Sigmoid colon (tissue), 7 donors: ENCODE data around the gene ATRNL1. TPM values are rescaled to one million over a fixed set of nuclear protein-coding genes. Genes with fewer than 3 reads are reported as not detected.
"Not testable (repeated sequence)": the region's sequence is repeated elsewhere in the genome, so short reads cannot be mapped to it uniquely, and the experiment has no call there.

Experiments
- DNase-seq: peaks from one replicate; pipeline ENCODE4 v3.0.0-alpha.2; 2019
- H3K27ac ChIP-seq, 4 donors: fragments of 200-600 bp; sonication (generic); one replicate each; pipeline ENCODE4 v1.5.1; 2016 to 2019; ENCODE audit warnings: mild to moderate bottlenecking in 1 of 4
- H3K27me3 ChIP-seq, 3 donors: fragments of 200-600 bp; sonication (generic); one replicate each; pipeline ENCODE4 v1.5.1; 2019; ENCODE audit warnings: mild to moderate bottlenecking in 1 of 3
- H3K36me3 ChIP-seq, 4 donors: fragments of 200-600 bp; sonication (generic); one replicate each; pipeline ENCODE4 v1.5.1; 2016 to 2019
- H3K4me1 ChIP-seq, 4 donors: fragments of 200-600 bp; sonication (generic); one replicate each; pipeline ENCODE4 v1.5.1; 2017 to 2019
- H3K4me3 ChIP-seq, 4 donors: fragments of 200-600 bp; sonication (generic); one replicate each; pipeline ENCODE4 v1.5.1; 2017 to 2019; ENCODE audit warnings: mild to moderate bottlenecking in 2 of 4, moderate library complexity in 1 of 4
- H3K9me3 ChIP-seq, 4 donors: fragments of 200-600 bp in 3 of 4; sonication (generic) in 3 of 4; one replicate each; pipeline versions ENCODE4 v1.5.1 to v1.6.1; 2013 to 2019
- EP300 ChIP-seq, 4 donors: sonication (generic); formaldehyde crosslinking; IDR thresholded peaks; one replicate each; pipeline ENCODE4 v1.6.1; 2017; ENCODE audit warnings: antibody characterized with exemption in 4 of 4
- POLR2A ChIP-seq, 2 donors: fragments of 450-650 bp; IDR thresholded peaks; one replicate each; pipeline ENCODE4 v1.6.1; 2016; ENCODE audit warnings: antibody characterized with exemption in 2 of 2, mild to moderate bottlenecking in 2 of 2, moderate library complexity in 2 of 2
- POLR2AphosphoS5 ChIP-seq, 4 donors: sonication (generic); formaldehyde crosslinking; IDR thresholded peaks; one replicate each; pipeline ENCODE4 v1.6.1; 2017; ENCODE audit warnings: antibody characterized with exemption in 4 of 4
- WGBS, 2 donors: extraction: QIAGEN DNeasy Blood & Tissue Kit; methylation state at CpG; one replicate each; pipeline ENCODE4 v1.1.7; 2013; 5-methylcytosine and 5-hydroxymethylcytosine counted together
- intact Hi-C: fragments of 100-400 bp; cut with DNase I; formaldehyde crosslinking; loops from one replicate; pipeline ENCODE4 v1.15.1; 2023
- polyA plus RNA-seq, 3 donors: library from polyadenylated mRNA; stranded (reverse); fragments of 200-250 nt; gene quantifications; one replicate each; pipeline ENCODE4 v1.2.3, GENCODE V29; 2013
- total RNA-seq, 4 donors: library from RNA; depleted of rRNA; stranded (reverse); fragments of >200 nt; gene quantifications; one replicate each; pipeline ENCODE4 v1.1.0, GENCODE V29; 2016
- TF ChIP-seq, protein P1 (sequence below), 4 experiments: fragments of 450-650 bp in 3 of 4; fragments of 200-600 bp in 1 of 4; IDR thresholded peaks; one replicate each; pipeline ENCODE4 v1.5.1; 2016 to 2019; ENCODE audit warnings: antibody characterized with exemption in 4 of 4, mild to moderate bottlenecking in 3 of 4, moderate library complexity in 2 of 4
- donor health status: healthy with polysubstance abuse.
- donor health status: Bipolar disorder and iron deficiency.
- donor health status: healthy.

The ATRNL1 gene
- total and polyA plus RNA-seq, 7 donors = 0.57 to 17.3 (median 6.9) TPM; not detected in 1

DNA sequence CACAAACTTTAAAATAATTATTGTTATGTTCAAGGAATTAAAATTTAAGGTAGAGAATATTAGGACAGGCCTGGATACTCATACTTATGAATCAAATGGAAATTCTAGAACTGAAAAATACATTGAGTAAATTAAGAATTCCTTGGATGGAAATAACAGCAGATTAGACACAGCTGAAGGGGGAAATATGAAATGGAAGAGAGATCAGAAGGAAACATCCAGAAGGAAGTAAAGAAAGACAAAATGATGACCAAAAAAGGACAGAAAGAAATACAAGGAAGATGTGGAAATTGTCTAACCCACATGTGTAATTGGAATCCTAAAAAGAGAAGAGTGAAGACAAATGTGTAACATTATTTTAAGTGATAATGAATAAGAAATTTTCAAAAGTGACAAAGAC, 128.9 kb downstream of the ATRNL1 start:
- Histone ChIP-seq H3K27me3 (no peaks in the 10 kb centered on the region), H3K36me3 (no peaks in the 10 kb centered on the region), H3K9me3 (no peaks in the 10 kb centered on the region), H3K4me1 (no peaks in the 10 kb centered on the region), H3K4me3 (no peak overlapping the region), H3K27ac (no peak overlapping the region)
- intact Hi-C loops = no loop called here
- TF ChIP-seq POLR2AphosphoS5 (IDR thresholded peaks at IDR 0.05) (no peak), EP300 (IDR thresholded peaks at IDR 0.05) (no peak), POLR2A (IDR thresholded peaks at IDR 0.05) (no peak)
- TF ChIP-seq, protein P1, sequence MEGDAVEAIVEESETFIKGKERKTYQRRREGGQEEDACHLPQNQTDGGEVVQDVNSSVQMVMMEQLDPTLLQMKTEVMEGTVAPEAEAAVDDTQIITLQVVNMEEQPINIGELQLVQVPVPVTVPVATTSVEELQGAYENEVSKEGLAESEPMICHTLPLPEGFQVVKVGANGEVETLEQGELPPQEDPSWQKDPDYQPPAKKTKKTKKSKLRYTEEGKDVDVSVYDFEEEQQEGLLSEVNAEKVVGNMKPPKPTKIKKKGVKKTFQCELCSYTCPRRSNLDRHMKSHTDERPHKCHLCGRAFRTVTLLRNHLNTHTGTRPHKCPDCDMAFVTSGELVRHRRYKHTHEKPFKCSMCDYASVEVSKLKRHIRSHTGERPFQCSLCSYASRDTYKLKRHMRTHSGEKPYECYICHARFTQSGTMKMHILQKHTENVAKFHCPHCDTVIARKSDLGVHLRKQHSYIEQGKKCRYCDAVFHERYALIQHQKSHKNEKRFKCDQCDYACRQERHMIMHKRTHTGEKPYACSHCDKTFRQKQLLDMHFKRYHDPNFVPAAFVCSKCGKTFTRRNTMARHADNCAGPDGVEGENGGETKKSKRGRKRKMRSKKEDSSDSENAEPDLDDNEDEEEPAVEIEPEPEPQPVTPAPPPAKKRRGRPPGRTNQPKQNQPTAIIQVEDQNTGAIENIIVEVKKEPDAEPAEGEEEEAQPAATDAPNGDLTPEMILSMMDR (IDR thresholded peaks at IDR 0.05) = no peak
- DNase-seq = no peak

DNA sequence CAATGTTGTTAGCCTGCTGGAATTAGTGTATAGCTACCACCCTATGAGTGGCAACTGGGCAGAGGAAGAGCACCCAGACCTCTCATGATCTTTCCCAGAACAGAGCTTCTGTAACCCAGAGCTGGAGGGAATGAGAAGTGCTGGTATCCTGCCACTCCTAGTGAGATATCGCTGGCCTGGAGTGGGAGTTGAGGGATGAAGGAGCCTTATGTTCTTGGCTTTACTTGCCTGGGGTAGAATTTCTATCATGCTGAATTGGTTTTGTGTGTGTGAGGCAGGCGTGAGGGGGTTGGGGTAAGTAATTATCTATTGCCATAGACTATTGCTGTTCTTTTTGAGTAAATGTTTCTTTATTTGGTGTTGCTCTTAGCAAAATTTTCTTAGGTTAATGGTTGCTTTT, 146.6 kb downstream of the ATRNL1 start:
- TF ChIP-seq POLR2AphosphoS5 (IDR thresholded peaks at IDR 0.05) (no peak), POLR2A (IDR thresholded peaks at IDR 0.05) (no peak), EP300 (IDR thresholded peaks at IDR 0.05) (no peak)
- TF ChIP-seq, protein P1 (IDR thresholded peaks at IDR 0.05) = no peak
- Histone ChIP-seq H3K4me1 (no peaks in the 10 kb centered on the region), H3K36me3 (no peaks in the 10 kb centered on the region), H3K27me3 (no peaks in the 10 kb centered on the region), H3K9me3 (peaks cover 0 to 2% (median 0%) of the 10 kb centered on the region in 4 donors), H3K4me3 (no peak overlapping the region), H3K27ac (no peak overlapping the region)
- intact Hi-C loops = no loop called here
- WGBS, 2 donors = 84 to 87% methylated on average over 2 of the region's 2 CpGs
- DNase-seq = no peak

DNA sequence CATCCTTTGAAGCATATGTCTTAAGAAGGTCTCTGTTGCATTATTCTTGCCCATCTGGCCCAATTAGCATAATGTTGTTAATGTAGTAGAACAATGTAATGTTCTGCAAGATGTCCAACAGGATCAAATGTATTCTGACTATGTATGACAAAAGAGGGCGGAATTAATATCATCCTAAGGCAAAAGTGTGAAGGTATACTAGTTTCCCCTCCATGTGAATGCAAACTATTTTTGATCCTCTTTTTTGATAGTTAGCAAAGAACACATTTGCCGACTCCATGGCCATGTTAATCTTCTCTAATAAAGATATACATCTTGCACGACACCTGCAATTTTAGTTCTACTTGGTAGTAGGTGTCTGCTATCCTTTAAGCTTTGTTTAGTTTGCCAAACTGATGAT, 157.6 kb downstream of the ATRNL1 start:
- H3K36me3 ChIP-seq = no peaks in the 10 kb centered on the region
- H3K4me1 ChIP-seq = no peaks in the 10 kb centered on the region
- no peak overlapping the region for H3K4me3 ChIP-seq
- intact Hi-C loops = no loop called here
- H3K9me3 ChIP-seq = no peaks in the 10 kb centered on the region
- H3K27me3 ChIP-seq = no peaks in the 10 kb centered on the region
- TF ChIP-seq, protein P1 (IDR thresholded peaks at IDR 0.05) = no peak
- TF ChIP-seq EP300 (IDR thresholded peaks at IDR 0.05) (no peak), POLR2AphosphoS5 (IDR thresholded peaks at IDR 0.05) (no peak), POLR2A (IDR thresholded peaks at IDR 0.05) (no peak)
- 87 to 88% methylated on average over 3 of the region's 3 CpGs for WGBS, 2 donors
- no peak for DNase-seq
- H3K27ac ChIP-seq = no peak overlapping the region

DNA sequence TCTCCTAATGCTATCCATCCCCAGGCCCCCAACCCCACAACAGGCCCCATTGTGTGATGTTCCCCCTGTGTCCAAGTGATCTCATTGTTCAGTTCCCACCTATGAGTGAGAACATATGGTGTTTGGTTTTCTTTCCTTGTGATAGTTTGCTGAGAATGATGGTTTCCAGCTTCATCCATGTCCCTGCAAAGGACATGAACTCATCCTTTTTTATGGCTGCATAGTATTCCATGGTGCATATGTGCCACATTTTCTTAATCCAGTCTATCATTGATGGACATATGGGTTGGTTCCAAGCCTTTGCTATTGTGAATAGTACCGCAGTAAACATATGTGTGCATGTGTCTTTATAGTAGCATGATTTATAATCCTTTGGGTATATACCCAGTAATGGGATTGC, 160.6 kb downstream of the ATRNL1 start:
- 86 to 91% methylated on average over 1 of the region's 1 CpG for WGBS, 2 donors
- intact Hi-C loops, H3K27me3 ChIP-seq, H3K27ac ChIP-seq, H3K4me3 ChIP-seq, H3K9me3 ChIP-seq, DNase-seq, H3K36me3 ChIP-seq, H3K4me1 ChIP-seq: not testable (repeated sequence)

DNA sequence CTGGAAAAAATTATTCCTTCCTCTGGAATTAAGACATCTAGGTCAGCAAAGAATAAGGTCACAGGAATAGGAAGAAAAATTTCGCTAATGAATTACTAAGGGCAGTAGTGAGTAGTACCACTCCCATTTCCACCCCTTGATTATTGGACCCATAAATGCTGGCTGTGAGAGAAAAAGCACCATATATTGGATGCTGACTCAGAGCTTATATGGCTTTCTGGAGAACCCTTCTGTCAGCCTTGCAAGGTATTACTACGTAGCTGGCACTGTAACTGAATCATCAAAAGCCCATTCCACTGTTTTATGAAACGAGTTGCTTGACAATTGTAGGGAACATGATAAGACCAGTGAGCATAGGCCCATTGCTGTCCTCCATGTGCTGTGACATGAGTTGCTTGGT, 179.3 kb downstream of the ATRNL1 start:
- H3K9me3 ChIP-seq = no peaks in the 10 kb centered on the region
- no peaks in the 10 kb centered on the region for H3K36me3 ChIP-seq
- H3K27me3 ChIP-seq = no peaks in the 10 kb centered on the region
- no peak for DNase-seq
- H3K27ac ChIP-seq = no peak overlapping the region
- TF ChIP-seq EP300 (IDR thresholded peaks at IDR 0.05) (no peak), POLR2AphosphoS5 (IDR thresholded peaks at IDR 0.05) (no peak), POLR2A (IDR thresholded peaks at IDR 0.05) (no peak)
- TF ChIP-seq, protein P1 (IDR thresholded peaks at IDR 0.05) = no peak
- H3K4me3 ChIP-seq = no peak overlapping the region
- H3K4me1 ChIP-seq = no peaks in the 10 kb centered on the region
- intact Hi-C loops = no loop called here
- WGBS, 2 donors = 20 to 67% methylated on average over 3 of the region's 3 CpGs
